ENCODE results near the gene TP53I13.

The TP53I13 gene

GRCh38 chr17:29614349-29615047, 46.0 kb downstream of the TP53I13 start:
- TF ChIP-seq GABPA (IDR thresholded peaks at IDR 0.05; ENCODE audit: low read depth) (no peak), REST (IDR thresholded peaks at IDR 0.05; ENCODE audit: insufficient replicate concordance, low read depth) (no peak), POLR2AphosphoS5 (IDR thresholded peaks at IDR 0.05; ENCODE audit: low read depth) (no peak), CTCF (IDR thresholded peaks at IDR 0.05; ENCODE audit: insufficient read depth, low read length) (no peak), SPI1 (IDR thresholded peaks at IDR 0.05; ENCODE audit: borderline replicate concordance, low read depth) (no peak)
- Histone ChIP-seq H3K4me3 (replicated peaks; ENCODE audit: insufficient read depth, low read length) (no peak overlapping the region), H3K27me3 (ENCODE audit: insufficient read depth, poor library complexity, severe bottlenecking) (peaks cover 8% of the 10 kb centered on the region), H3K27ac (replicated peaks) (no peak overlapping the region)
- no peak for DNase-seq (ENCODE audit: low read depth in 1 of 2, low spot score in 1 of 2)

- H3K27ac ChIP-seq (replicated peaks) = no peak overlapping the region
- peaks cover 8% of the 10 kb centered on the region for H3K27me3 ChIP-seq (ENCODE audit: insufficient read depth, poor library complexity, severe bottlenecking)
- H3K4me3 ChIP-seq (replicated peaks; ENCODE audit: insufficient read depth, low read length) = peak overlapping the region; percentile 27
- peak in 1 of 2 experiments; percentile 72 for DNase-seq (ENCODE audit: low read depth in 1 of 2, low spot score in 1 of 2)
- TF ChIP-seq SPI1 (IDR thresholded peaks at IDR 0.05; ENCODE audit: borderline replicate concordance, low read depth) (no peak), GABPA (IDR thresholded peaks at IDR 0.05; ENCODE audit: low read depth) (no peak), CTCF (IDR thresholded peaks at IDR 0.05; ENCODE audit: insufficient read depth, low read length) (no peak), REST (IDR thresholded peaks at IDR 0.05; ENCODE audit: insufficient replicate concordance, low read depth) (no peak)
Observed at GRCh38 chr17:29615048-29615385, 46.5 kb downstream of the TP53I13 start.

GRCh38 chr17:29615492-29616299, 47.2 kb downstream of the TP53I13 start:
- TF ChIP-seq SPI1 (IDR thresholded peaks at IDR 0.05; ENCODE audit: borderline replicate concordance, low read depth) (no peak), POLR2AphosphoS5 (IDR thresholded peaks at IDR 0.05; ENCODE audit: low read depth) (no peak), REST (IDR thresholded peaks at IDR 0.05; ENCODE audit: insufficient replicate concordance, low read depth) (no peak), GABPA (IDR thresholded peaks at IDR 0.05; ENCODE audit: low read depth) (no peak), CTCF (IDR thresholded peaks at IDR 0.05; ENCODE audit: insufficient read depth, low read length) (no peak)
- DNase-seq (ENCODE audit: low read depth in 1 of 2, low spot score in 1 of 2) = peak; percentile 76
- H3K27me3 ChIP-seq (ENCODE audit: insufficient read depth, poor library complexity, severe bottlenecking) = peaks cover 8% of the 10 kb centered on the region
- peak overlapping the region; percentile 34 for H3K4me3 ChIP-seq (replicated peaks; ENCODE audit: insufficient read depth, low read length)
- H3K27ac ChIP-seq (replicated peaks) = no peak overlapping the region

All from HL-60 (cell line).